Measurements from ENCODE around the gene PDE4D. TPM values are rescaled to one million over a fixed set of nuclear protein-coding genes. Genes with fewer than 3 reads are reported as not detected.

The PDE4D gene
- total and polyA plus RNA-seq, 2 of the 4 experiments (the other 2 are of a cell fraction): 1.4 to 7.9 TPM

- Histone ChIP-seq H3K4me3 (ENCODE audit: insufficient read depth, low read depth, low read length) (no peak overlapping the region), H3K27me3 (ENCODE audit: control insufficient read depth, insufficient read depth, low read length) (no peaks in the 10 kb centered on the region), H3K4ac (ENCODE audit: low read depth, low read length) (no peak overlapping the region), H3K4me2 (ENCODE audit: low read depth, low read length) (no peak overlapping the region), H4K91ac (ENCODE audit: insufficient read depth, low read depth, low read length) (no peak overlapping the region), H3K4me1 (ENCODE audit: control insufficient read depth, insufficient read depth, low read length) (no peaks in the 10 kb centered on the region), H3K27ac (ENCODE audit: insufficient read depth, low read length) (no peak overlapping the region), H2BK120ac (ENCODE audit: low read depth, low read length) (no peak overlapping the region), H2AK5ac (ENCODE audit: low read depth, low read length) (no peak overlapping the region), H3K9me3 (ENCODE audit: control insufficient read depth, insufficient read depth, low read length) (no peaks in the 10 kb centered on the region), H3K23ac (ENCODE audit: low read depth, low read length) (no peak overlapping the region), H3K79me1 (ENCODE audit: low read depth in 1 of 2, low read length in 2 of 2) (no peaks in the 10 kb centered on the region), H3K36me3 (ENCODE audit: control insufficient read depth, insufficient read depth, low read length) (no peaks in the 10 kb centered on the region), H2AFZ (replicated peaks; ENCODE audit: low read length, poor library complexity) (no peak overlapping the region), H2AK9ac (replicated peaks; ENCODE audit: low read depth, low read length, poor library complexity) (no peak overlapping the region), H3K9me1 (ENCODE audit: insufficient read depth, low read length) (no peaks in the 10 kb centered on the region), H2BK15ac (ENCODE audit: low read depth, low read length) (no peak overlapping the region), H3K56ac (ENCODE audit: extremely low read depth, insufficient read depth, low read length) (no peak overlapping the region), H3K9ac (ENCODE audit: low read depth, low read length) (no peak overlapping the region), H4K5ac (ENCODE audit: low read depth, low read length) (no peak overlapping the region), H4K8ac (ENCODE audit: low read depth in 2 of 2, low read length in 2 of 2) (no peak overlapping the region), H3K18ac (ENCODE audit: low read depth, low read length) (no peak overlapping the region), H3K14ac (replicated peaks; ENCODE audit: low read depth, low read length) (no peak overlapping the region), H2BK5ac (ENCODE audit: low read depth, low read length, poor library complexity, severe bottlenecking) (no peak overlapping the region), H2BK20ac (ENCODE audit: low read depth, low read length) (no peak overlapping the region), H4K20me1 (ENCODE audit: insufficient read depth, low read length) (no peaks in the 10 kb centered on the region)
- no TSS peak for BruUV-seq (replicated peaks)
- DNase-seq (no peak), ATAC-seq (ENCODE audit: low read depth) (no peak)
- dilution Hi-C loops (cut with HindIII; ENCODE audit: low sequenced_read_pairs, unreplicated experiment) (no loop called here), intact Hi-C loops (cut with micrococcal nuclease) (no loop called here), in situ Hi-C loops (cut with MboI; ENCODE audit: low sequenced_read_pairs) (no loop called here)
- POLR2A ChIA-PET (ENCODE audit: unreplicated experiment): no interaction called here
- no CpG with 5 or more reads among the region's 4 CpGs for WGBS, 2 experiments (ENCODE audit: extremely low coverage in 2 of 2, insufficient read length in 1 of 2)
- CTCF ChIA-PET: no interaction called here
- no peak for TF ChIP-seq RAD21 (IDR thresholded peaks at IDR 0.05; ENCODE audit: low read length)
- no peak for TF ChIP-seq CEBPB (IDR thresholded peaks at IDR 0.05; ENCODE audit: low read depth, low read length)
- TF ChIP-seq FOS (IDR thresholded peaks at IDR 0.05; ENCODE audit: low read depth, low read length): no peak
- no peak for TF ChIP-seq SMC3 (IDR thresholded peaks at IDR 0.05; ENCODE audit: low read depth, low read length)
- no peak for TF ChIP-seq POLR2A (IDR thresholded peaks at IDR 0.05; ENCODE audit: low read depth, low read length)
Observed at GRCh38 chr5:59285300-59286016, 608.1 kb downstream of the PDE4D start.

All from IMR-90 (cell line).